ENCODE data around the gene FXYD4. TPM values are rescaled to one million over a fixed set of nuclear protein-coding genes. Genes with fewer than 3 reads are reported as not detected.
"Not testable (repeated sequence)": the region's sequence is repeated elsewhere in the genome, so short reads cannot be mapped to it uniquely, and the experiment has no call there.

FXYD4 gene
- total RNA-seq, 2 experiments from 2014 or later, result 0.37 TPM; not detected in 1

- H3K27me3 Mint-ChIP-seq, result peaks cover 24% of the 10 kb centered on the region
- H3K9me3 Mint-ChIP-seq (ENCODE audit: low read depth), result no peaks in the 10 kb centered on the region
- H3K27ac Mint-ChIP-seq, result no peak overlapping the region
- ATAC-seq (no peak), DNase-seq (no peak)
- CTCF ChIA-PET, result interaction anchor here (1.0 to 1.3 kb wide), 2 partner anchors 43 to 132 kb away, joined by 3 read pairs; no protein-coding TSS in a partner anchor
- peaks cover under 1% of the 10 kb centered on the region for H3K36me3 Mint-ChIP-seq
- H3K4me3 Mint-ChIP-seq, result no peak overlapping the region
- H3K4me1 Mint-ChIP-seq, result peaks cover 26% of the 10 kb centered on the region
Observed at GRCh38 chr10:43336641-43337318, 34.7 kb upstream of the FXYD4 start.

GRCh38 chr10:43337536-43337935 lies 33.9 kb upstream of the FXYD4 start:
- H3K27me3 Mint-ChIP-seq, result peaks cover 24% of the 10 kb centered on the region
- H3K9me3 Mint-ChIP-seq (ENCODE audit: low read depth); DNase-seq; ATAC-seq; CTCF ChIA-PET; H3K36me3 Mint-ChIP-seq; H3K4me3 Mint-ChIP-seq; H3K27ac Mint-ChIP-seq: not testable (repeated sequence)
- peaks cover 20% of the 10 kb centered on the region for H3K4me1 Mint-ChIP-seq

- Mint-ChIP-seq H3K4me1 (peaks cover 14% of the 10 kb centered on the region), H3K4me3 (no peak overlapping the region)
- no peak for ATAC-seq
Observed at GRCh38 chr10:43338117-43338516, 33.3 kb upstream of the FXYD4 start.

GRCh38 chr10:43339136-43339535 lies 32.3 kb upstream of the FXYD4 start:
- no peak overlapping the region for H3K27ac Mint-ChIP-seq
- no peak overlapping the region for H3K4me3 Mint-ChIP-seq
- ATAC-seq (no peak), DNase-seq (no peak)
- CTCF ChIA-PET, result interaction anchor here (1.0 kb wide), 2 partner anchors 10 to 73 kb away, joined by 3 to 5 read pairs; no protein-coding TSS in a partner anchor
- no peaks in the 10 kb centered on the region for H3K9me3 Mint-ChIP-seq (ENCODE audit: low read depth)
- no peaks in the 10 kb centered on the region for H3K36me3 Mint-ChIP-seq
- peaks cover 24% of the 10 kb centered on the region for H3K27me3 Mint-ChIP-seq
- peaks cover 12% of the 10 kb centered on the region for H3K4me1 Mint-ChIP-seq

More at GRCh38 chr10:43338117-43338516, 33.3 kb upstream of the FXYD4 start:
- Mint-ChIP-seq H3K9me3 (ENCODE audit: low read depth) (no peaks in the 10 kb centered on the region), H3K27me3 (peaks cover 24% of the 10 kb centered on the region), H3K27ac (no peak overlapping the region), H3K36me3 (no peaks in the 10 kb centered on the region)
- CTCF ChIA-PET, result interaction anchor here (1.0 to 1.1 kb wide), 3 partner anchors 11 to 72 kb away, joined by 3 to 5 read pairs (median 4); no protein-coding TSS in a partner anchor
- no peak for DNase-seq

- Mint-ChIP-seq H3K36me3 (no peaks in the 10 kb centered on the region), H3K4me3 (no peak overlapping the region), H3K27me3 (peaks cover 24% of the 10 kb centered on the region), H3K4me1 (peaks cover 15% of the 10 kb centered on the region), H3K9me3 (ENCODE audit: low read depth) (no peaks in the 10 kb centered on the region), H3K27ac (no peak overlapping the region)
- DNase-seq, result no peak
- CTCF ChIA-PET, result interaction anchor here (0.9 to 1.9 kb wide), 3 partner anchors 8 to 48 kb away, joined by 3 to 7 read pairs (median 3); no protein-coding TSS in a partner anchor
- no peak for ATAC-seq
Observed at GRCh38 chr10:43340101-43340500, 31.3 kb upstream of the FXYD4 start.

GRCh38 chr10:43340619-43341018 lies 30.8 kb upstream of the FXYD4 start:
- H3K27ac Mint-ChIP-seq, result no peak overlapping the region
- peaks cover 24% of the 10 kb centered on the region for H3K27me3 Mint-ChIP-seq
- H3K4me1 Mint-ChIP-seq, result peaks cover 15% of the 10 kb centered on the region
- no peaks in the 10 kb centered on the region for H3K9me3 Mint-ChIP-seq (ENCODE audit: low read depth)
- DNase-seq, result no peak
- CTCF ChIA-PET, result interaction anchor here (1.9 kb wide), 1 partner anchor 48 kb away, joined by 7 read pairs; no protein-coding TSS in a partner anchor
- no peaks in the 10 kb centered on the region for H3K36me3 Mint-ChIP-seq
- no peak for ATAC-seq
- H3K4me3 Mint-ChIP-seq, result no peak overlapping the region

- Mint-ChIP-seq H3K4me3 (no peak overlapping the region), H3K9me3 (ENCODE audit: low read depth) (no peaks in the 10 kb centered on the region), H3K27me3 (peaks cover 24% of the 10 kb centered on the region), H3K4me1 (peaks cover 15% of the 10 kb centered on the region), H3K36me3 (no peaks in the 10 kb centered on the region), H3K27ac (no peak overlapping the region)
- CTCF ChIA-PET, result interaction anchor here (1.9 kb wide), 1 partner anchor 48 kb away, joined by 7 read pairs; no protein-coding TSS in a partner anchor
- ATAC-seq, result no peak
- no peak for DNase-seq
Observed at GRCh38 chr10:43341450-43341849, 30.0 kb upstream of the FXYD4 start.

- no peak overlapping the region for H3K27ac Mint-ChIP-seq
- no peak overlapping the region for H3K4me3 Mint-ChIP-seq
- ATAC-seq (no peak), DNase-seq (no peak)
- no peaks in the 10 kb centered on the region for H3K36me3 Mint-ChIP-seq
- no peaks in the 10 kb centered on the region for H3K9me3 Mint-ChIP-seq (ENCODE audit: low read depth)
- peaks cover 13% of the 10 kb centered on the region for H3K4me1 Mint-ChIP-seq
- H3K27me3 Mint-ChIP-seq, result peaks cover 22% of the 10 kb centered on the region
- CTCF ChIA-PET, result interaction anchor here (1.9 kb wide), 1 partner anchor 49 kb away, joined by 7 read pairs; no protein-coding TSS in a partner anchor
Observed at GRCh38 chr10:43342279-43343125, 28.9 kb upstream of the FXYD4 start.

GRCh38 chr10:43343126-43343525 lies 28.3 kb upstream of the FXYD4 start:
- no peak for ATAC-seq
- Mint-ChIP-seq H3K27me3 (peaks cover 20% of the 10 kb centered on the region), H3K9me3 (ENCODE audit: low read depth) (no peaks in the 10 kb centered on the region), H3K27ac (no peak overlapping the region), H3K4me3 (no peak overlapping the region), H3K4me1 (peaks cover 16% of the 10 kb centered on the region), H3K36me3 (no peaks in the 10 kb centered on the region)
- CTCF ChIA-PET, result interaction anchor here (3.6 kb wide), 1 partner anchor 138 kb away, joined by 13 read pairs; no protein-coding TSS in a partner anchor
- no peak for DNase-seq

GRCh38 chr10:43344051-43344450 lies 27.4 kb upstream of the FXYD4 start:
- Mint-ChIP-seq H3K27me3 (peaks cover 14% of the 10 kb centered on the region), H3K27ac (no peak overlapping the region), H3K4me3 (no peak overlapping the region), H3K4me1 (peaks cover 24% of the 10 kb centered on the region), H3K36me3 (no peaks in the 10 kb centered on the region), H3K9me3 (ENCODE audit: low read depth) (no peaks in the 10 kb centered on the region)
- no peak for ATAC-seq
- no peak for DNase-seq
- CTCF ChIA-PET, result interaction anchor here (0.7 to 3.6 kb wide), 6 partner anchors 51 to 139 kb away, joined by 3 to 18 read pairs (median 4); no protein-coding TSS in a partner anchor

- peaks cover 17% of the 10 kb centered on the region for H3K27me3 Mint-ChIP-seq
- no peaks in the 10 kb centered on the region for H3K9me3 Mint-ChIP-seq (ENCODE audit: low read depth)
- ATAC-seq, result no peak
- no peak for DNase-seq
- no peaks in the 10 kb centered on the region for H3K36me3 Mint-ChIP-seq
- H3K4me1 Mint-ChIP-seq, result peaks cover 24% of the 10 kb centered on the region
- CTCF ChIA-PET, result interaction anchor here (0.6 to 8.2 kb wide), 21 partner anchors 8 to 228 kb away, joined by 3 to 153 read pairs (median 6); partner anchors contain the start of gene RASGEF1A
- peak overlapping the region; percentile 63 for H3K27ac Mint-ChIP-seq
- no peak overlapping the region for H3K4me3 Mint-ChIP-seq
Observed at GRCh38 chr10:43347997-43348396, 23.4 kb upstream of the FXYD4 start.

- CTCF ChIA-PET, result interaction anchor here (0.6 to 8.2 kb wide), 28 partner anchors 8 to 233 kb away, joined by 3 to 153 read pairs (median 5); partner anchors contain the start of gene RASGEF1A
- peaks cover 24% of the 10 kb centered on the region for H3K4me1 Mint-ChIP-seq
- no peak overlapping the region for H3K4me3 Mint-ChIP-seq
- peaks cover 20% of the 10 kb centered on the region for H3K27me3 Mint-ChIP-seq
- no peaks in the 10 kb centered on the region for H3K9me3 Mint-ChIP-seq (ENCODE audit: low read depth)
- H3K36me3 Mint-ChIP-seq, result no peaks in the 10 kb centered on the region
- ATAC-seq (peak; percentile 100), DNase-seq (peak; percentile 93)
- peak overlapping the region; percentile 58 for H3K27ac Mint-ChIP-seq
Observed at GRCh38 chr10:43348511-43349312, 22.7 kb upstream of the FXYD4 start.
